ENCODE data around the gene SH3PXD2A.

Gene SH3PXD2A

DNA sequence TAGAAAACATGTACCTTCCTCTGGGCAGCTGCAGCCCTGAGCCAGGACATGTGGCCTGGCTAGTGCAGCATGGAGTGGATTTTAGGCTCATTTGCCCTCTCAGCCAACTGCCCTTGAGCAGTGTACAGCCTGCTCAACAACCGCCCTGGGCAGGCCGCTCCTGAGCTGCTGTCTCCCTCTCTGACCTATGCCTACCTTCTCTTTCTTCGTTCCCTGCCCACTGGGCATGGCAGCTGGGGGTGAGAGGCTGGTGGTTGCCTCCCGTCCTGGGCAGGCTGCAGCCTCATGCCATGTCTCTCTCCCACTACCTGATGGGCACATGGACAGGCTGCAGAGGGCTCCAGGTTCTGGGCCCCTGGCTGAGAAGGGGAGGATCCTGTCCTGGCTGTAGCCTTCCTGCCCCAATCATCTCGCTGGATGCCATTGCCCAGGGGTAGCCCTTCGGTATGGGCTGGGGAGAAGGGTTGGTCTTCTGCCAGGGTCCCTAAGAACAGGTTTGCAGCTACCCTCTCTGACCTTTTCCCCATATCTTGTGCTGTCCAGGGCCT is 264.6 kb downstream of the SH3PXD2A start:
- no peak overlapping the region for H3K4me2 ChIP-seq (ENCODE audit: low read length)
- H3K27ac ChIP-seq: no peak overlapping the region
- H3K36me3 ChIP-seq (ENCODE audit: control insufficient read depth, insufficient read depth, low read length): no peaks in the 10 kb centered on the region
- H3K4me1 ChIP-seq: no peaks in the 10 kb centered on the region
- no peaks in the 10 kb centered on the region for H3K27me3 ChIP-seq (ENCODE audit: control insufficient read depth, insufficient read depth, low read length)
- no peak overlapping the region for H2AFZ ChIP-seq
- H3K9ac ChIP-seq: no peak overlapping the region
- no peak overlapping the region for H3K4me3 ChIP-seq (ENCODE audit: low read depth, low read length)
- H3K79me2 ChIP-seq: no peaks in the 10 kb centered on the region
- no peaks in the 10 kb centered on the region for H3K9me3 ChIP-seq (ENCODE audit: control insufficient read depth, low read length)
- no peak for TF ChIP-seq CTCF (IDR thresholded peaks at IDR 0.05)

DNA sequence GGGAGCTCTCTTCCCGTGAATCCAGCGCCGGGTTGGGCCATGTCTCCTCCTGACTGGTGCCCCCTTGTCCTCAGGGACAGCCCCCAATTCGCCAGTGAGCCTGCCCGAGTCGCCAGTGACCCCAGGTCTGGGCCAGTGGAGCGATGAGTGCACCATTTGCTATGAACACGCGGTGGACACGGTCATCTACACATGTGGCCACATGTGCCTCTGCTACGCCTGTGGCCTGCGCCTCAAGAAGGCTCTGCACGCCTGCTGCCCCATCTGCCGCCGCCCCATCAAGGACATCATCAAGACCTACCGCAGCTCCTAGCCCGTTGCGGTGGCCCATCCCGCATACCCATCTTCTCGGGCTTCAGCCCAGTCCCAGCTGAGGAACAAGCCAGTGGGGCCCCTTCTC is 265.3 kb downstream of the SH3PXD2A start:
- no peak overlapping the region for H3K4me2 ChIP-seq (ENCODE audit: low read length)
- no peak overlapping the region for H3K4me3 ChIP-seq (ENCODE audit: low read depth, low read length)
- no peak for TF ChIP-seq CTCF (IDR thresholded peaks at IDR 0.05)

GRCh38 chr10:103589074-103589630 is 266.2 kb downstream of the SH3PXD2A start:
- Histone ChIP-seq H3K4me2 (ENCODE audit: low read length) (no peak overlapping the region), H3K27ac (no peak overlapping the region), H3K79me2 (no peaks in the 10 kb centered on the region), H3K27me3 (ENCODE audit: control insufficient read depth, insufficient read depth, low read length) (no peaks in the 10 kb centered on the region), H3K9ac (no peak overlapping the region), H3K4me3 (ENCODE audit: low read depth, low read length) (no peak overlapping the region), H3K9me3 (ENCODE audit: control insufficient read depth, low read length) (no peaks in the 10 kb centered on the region), H2AFZ (no peak overlapping the region), H3K4me1 (no peaks in the 10 kb centered on the region), H3K36me3 (ENCODE audit: control insufficient read depth, insufficient read depth, low read length) (no peaks in the 10 kb centered on the region)
- TF ChIP-seq CTCF (IDR thresholded peaks at IDR 0.05): no peak

More for the DNA sequence above, 265.3 kb downstream of the SH3PXD2A start:
- H2AFZ ChIP-seq: no peak overlapping the region
- H3K36me3 ChIP-seq (ENCODE audit: control insufficient read depth, insufficient read depth, low read length): no peaks in the 10 kb centered on the region
- no peak overlapping the region for H3K9ac ChIP-seq
- no peak overlapping the region for H3K27ac ChIP-seq
- no peaks in the 10 kb centered on the region for H3K79me2 ChIP-seq
- H3K9me3 ChIP-seq (ENCODE audit: control insufficient read depth, low read length): no peaks in the 10 kb centered on the region
- no peaks in the 10 kb centered on the region for H3K27me3 ChIP-seq (ENCODE audit: control insufficient read depth, insufficient read depth, low read length)
- H3K4me1 ChIP-seq: no peaks in the 10 kb centered on the region

- Histone ChIP-seq H3K9me3 (ENCODE audit: control insufficient read depth, low read length) (no peaks in the 10 kb centered on the region), H3K4me2 (ENCODE audit: low read length) (no peak overlapping the region), H3K4me3 (ENCODE audit: low read depth, low read length) (no peak overlapping the region), H3K4me1 (no peaks in the 10 kb centered on the region), H3K9ac (no peak overlapping the region), H3K36me3 (ENCODE audit: control insufficient read depth, insufficient read depth, low read length) (no peaks in the 10 kb centered on the region), H3K27ac (no peak overlapping the region), H2AFZ (no peak overlapping the region), H3K27me3 (ENCODE audit: control insufficient read depth, insufficient read depth, low read length) (no peaks in the 10 kb centered on the region), H3K79me2 (no peaks in the 10 kb centered on the region)
- no peak for TF ChIP-seq CTCF (IDR thresholded peaks at IDR 0.05)
Measured at GRCh38 chr10:103587073-103587472, 268.3 kb downstream of the SH3PXD2A start.

- H3K9ac ChIP-seq: no peak overlapping the region
- H3K36me3 ChIP-seq (ENCODE audit: control insufficient read depth, insufficient read depth, low read length): no peaks in the 10 kb centered on the region
- H3K4me3 ChIP-seq (ENCODE audit: low read depth, low read length): no peak overlapping the region
- H3K9me3 ChIP-seq (ENCODE audit: control insufficient read depth, low read length): no peaks in the 10 kb centered on the region
- no peaks in the 10 kb centered on the region for H3K4me1 ChIP-seq
- H3K27me3 ChIP-seq (ENCODE audit: control insufficient read depth, insufficient read depth, low read length): no peaks in the 10 kb centered on the region
- H3K4me2 ChIP-seq (ENCODE audit: low read length): no peak overlapping the region
- no peak overlapping the region for H2AFZ ChIP-seq
- no peak overlapping the region for H3K27ac ChIP-seq
- no peaks in the 10 kb centered on the region for H3K79me2 ChIP-seq
- no peak for TF ChIP-seq CTCF (IDR thresholded peaks at IDR 0.05)
Measured at GRCh38 chr10:103585011-103585405, 270.4 kb downstream of the SH3PXD2A start.

All from parathyroid adenoma (tissue), 2 donors.